H4 (cell line): ENCODE data around the gene CYP19A1. TPM values are rescaled to one million over a fixed set of nuclear protein-coding genes. Genes with fewer than 3 reads are reported as not detected.
"Not testable (repeated sequence)": the region's sequence is repeated elsewhere in the genome, so short reads cannot be mapped to it uniquely, and the experiment has no call there.

Experiments
- DNase-seq: peaks from one replicate; pipeline ENCODE4 v3.0.0-alpha.2; 2015; ENCODE audit warnings: low spot score
- total RNA-seq: library from RNA; depleted of rRNA; stranded (reverse); fragments of >200 nt; shearing (Covaris generic); gene quantifications from 2 replicates; pipeline ENCODE4 v1.2.3, GENCODE V29; 2014

Gene CYP19A1
- total RNA-seq, 1 experiment from 2014 or later, result 4.8 TPM

GRCh38 chr15:51261113-51261512 is 77.3 kb downstream of the CYP19A1 start:
- not testable (repeated sequence) for DNase-seq

GRCh38 chr15:51260202-51260601 is 78.2 kb downstream of the CYP19A1 start:
- DNase-seq, result no peak

- no peak for DNase-seq
Measured at GRCh38 chr15:51255533-51255932, 82.9 kb downstream of the CYP19A1 start.

- DNase-seq, result no peak
Measured at GRCh38 chr15:51253366-51253765, 85.0 kb downstream of the CYP19A1 start.

GRCh38 chr15:51252671-51253070 is 85.7 kb downstream of the CYP19A1 start:
- no peak for DNase-seq

- no peak for DNase-seq
Measured at GRCh38 chr15:51251556-51251955, 86.8 kb downstream of the CYP19A1 start.

- no peak for DNase-seq
Measured at GRCh38 chr15:51250217-51251011, 88.0 kb downstream of the CYP19A1 start.

GRCh38 chr15:51245628-51246027 is 92.8 kb downstream of the CYP19A1 start:
- DNase-seq, result no peak

- no peak for DNase-seq
Measured at GRCh38 chr15:51244423-51244869, 94.0 kb downstream of the CYP19A1 start.

GRCh38 chr15:51243774-51244173 is 94.6 kb downstream of the CYP19A1 start:
- DNase-seq, result peak; percentile 34

GRCh38 chr15:51240066-51240465 is 98.3 kb downstream of the CYP19A1 start:
- peak; percentile 24 for DNase-seq

- no peak for DNase-seq
Measured at GRCh38 chr15:51237816-51238215, 100.6 kb downstream of the CYP19A1 start.

GRCh38 chr15:51234176-51234927 is 104.0 kb downstream of the CYP19A1 start:
- no peak for DNase-seq

- no peak for DNase-seq
Measured at GRCh38 chr15:51232581-51232980, 105.8 kb downstream of the CYP19A1 start.

- peak; percentile 44 for DNase-seq
Measured at GRCh38 chr15:51229907-51230330, 108.5 kb downstream of the CYP19A1 start.

- DNase-seq, result peak; percentile 90
Measured at GRCh38 chr15:51227940-51228732, 110.3 kb downstream of the CYP19A1 start.

- DNase-seq, result no peak
Measured at GRCh38 chr15:51226576-51227210, 111.7 kb downstream of the CYP19A1 start.

GRCh38 chr15:51224428-51224827 is 114.0 kb downstream of the CYP19A1 start:
- DNase-seq, result no peak

- DNase-seq, result peak; percentile 94
Measured at GRCh38 chr15:51223771-51224229, 114.6 kb downstream of the CYP19A1 start.

GRCh38 chr15:51218299-51218938 is 120.0 kb downstream of the CYP19A1 start:
- DNase-seq, result no peak

GRCh38 chr15:51212909-51213308 is 125.5 kb downstream of the CYP19A1 start:
- DNase-seq, result no peak
